ENCODE results near the gene PTPRD.

The PTPRD gene

GRCh38 chr9:9730174-9730573, 882.6 kb downstream of the PTPRD start:
- no peak for DNase-seq

- no peak for DNase-seq
Observed at GRCh38 chr9:9729082-9729481, 883.7 kb downstream of the PTPRD start.

GRCh38 chr9:9719373-9720112, 893.3 kb downstream of the PTPRD start:
- no peak for DNase-seq

GRCh38 chr9:9718691-9719090, 894.1 kb downstream of the PTPRD start:
- no peak for DNase-seq

GRCh38 chr9:9679433-9679832, 933.4 kb downstream of the PTPRD start:
- no peak for DNase-seq

GRCh38 chr9:9674461-9674860, 938.3 kb downstream of the PTPRD start:
- DNase-seq, result no peak

GRCh38 chr9:9670454-9670853, 942.3 kb downstream of the PTPRD start:
- no peak for DNase-seq

- no peak for DNase-seq
Observed at GRCh38 chr9:9645006-9645405, 967.8 kb downstream of the PTPRD start.

GRCh38 chr9:9631284-9631683, 981.5 kb downstream of the PTPRD start:
- no peak for DNase-seq

- no peak for DNase-seq
Observed at GRCh38 chr9:9625248-9625647, 987.6 kb downstream of the PTPRD start.

- DNase-seq, result no peak
Observed at GRCh38 chr9:9623506-9623905, 989.3 kb downstream of the PTPRD start.

GRCh38 chr9:9621355-9621940, 991.4 kb downstream of the PTPRD start:
- DNase-seq, result no peak

- no peak for DNase-seq
Observed at GRCh38 chr9:9620736-9621135, 992.1 kb downstream of the PTPRD start.

GRCh38 chr9:9615086-9615485, 997.7 kb downstream of the PTPRD start:
- DNase-seq, result no peak

- no peak for DNase-seq
Observed at GRCh38 chr9:9614607-9615006, 998.2 kb downstream of the PTPRD start.

GRCh38 chr9:9612755-9613154, 1000.0 kb downstream of the PTPRD start:
- no peak for DNase-seq

- peak; percentile 40 for DNase-seq
Observed at GRCh38 chr9:9612270-9612669, 1000.5 kb downstream of the PTPRD start.

- no peak for DNase-seq
Observed at GRCh38 chr9:9605681-9606080, 1007.1 kb downstream of the PTPRD start.

GRCh38 chr9:9603345-9603744, 1009.5 kb downstream of the PTPRD start:
- DNase-seq, result no peak

GRCh38 chr9:9598723-9599122, 1014.1 kb downstream of the PTPRD start:
- no peak for DNase-seq

- no peak for DNase-seq
Observed at GRCh38 chr9:9592104-9592503, 1020.7 kb downstream of the PTPRD start.

GRCh38 chr9:9585920-9586319, 1026.9 kb downstream of the PTPRD start:
- DNase-seq, result no peak

- no peak for DNase-seq
Observed at GRCh38 chr9:9574080-9574479, 1038.7 kb downstream of the PTPRD start.

GRCh38 chr9:9565700-9566099, 1047.1 kb downstream of the PTPRD start:
- DNase-seq, result no peak

- DNase-seq, result no peak
Observed at GRCh38 chr9:9563817-9564216, 1049.0 kb downstream of the PTPRD start.
